GM19395 (cell line): Measurements from ENCODE around the gene ATG7.
"Not testable (repeated sequence)": the region's sequence is repeated elsewhere in the genome, so short reads cannot be mapped to it uniquely, and the experiment has no call there.

ENCODE experiments used
- ATAC-seq: cut with Tn5 transposase; IDR thresholded peaks from one replicate; pipeline ENCODE4 v1.9.1; 2021; ENCODE audit warnings: mild to moderate bottlenecking, moderate library complexity; ENCODE audit not compliant: unreplicated experiment

Gene ATG7

GRCh38 chr3:11348877-11349276, 76.7 kb downstream of the ATG7 start:
- not testable (repeated sequence) for ATAC-seq

GRCh38 chr3:11349446-11349845, 77.2 kb downstream of the ATG7 start:
- no peak for ATAC-seq

DNA sequence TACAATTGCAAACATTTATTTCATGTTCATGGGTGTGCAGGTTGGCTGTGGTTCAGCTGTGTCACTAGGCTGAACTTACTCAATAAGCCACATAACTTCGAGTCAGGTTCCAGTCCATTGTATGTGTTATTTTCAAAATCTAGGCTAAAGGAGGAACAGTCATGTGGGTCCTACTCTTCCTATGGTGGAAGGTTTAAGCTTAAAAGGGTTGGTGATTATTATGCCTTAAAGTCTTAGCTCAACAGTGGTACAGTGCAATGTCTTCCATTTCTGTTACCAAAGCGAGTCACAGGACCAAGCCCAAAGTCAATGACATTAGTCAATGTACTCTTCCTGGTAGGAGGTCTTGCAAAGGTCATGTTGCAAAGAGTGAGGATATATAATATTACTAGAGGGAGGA, 78.2 kb downstream of the ATG7 start:
- no peak for ATAC-seq

GRCh38 chr3:11351451-11351850, 79.3 kb downstream of the ATG7 start:
- ATAC-seq, result no peak

DNA sequence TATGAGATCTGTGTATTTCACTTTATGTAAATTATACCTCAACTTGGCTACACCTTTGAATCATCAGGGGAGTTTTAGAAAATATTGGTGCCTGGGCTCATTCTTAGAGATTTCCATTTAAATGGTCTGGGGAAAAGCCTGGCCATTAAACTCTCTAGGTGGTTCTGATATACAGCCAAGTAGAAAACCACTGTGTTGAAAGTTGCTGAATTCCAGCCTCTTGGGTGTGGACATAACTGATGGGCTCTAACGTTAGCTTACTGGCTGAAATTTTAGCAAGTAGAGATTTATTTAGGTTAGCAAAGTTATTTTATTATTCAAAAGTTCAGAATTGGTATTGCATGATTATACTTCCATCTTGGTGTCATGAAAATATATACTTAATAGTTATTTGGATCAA, 84.1 kb downstream of the ATG7 start:
- no peak for ATAC-seq

GRCh38 chr3:11362600-11362999, 90.4 kb downstream of the ATG7 start:
- ATAC-seq, result no peak

DNA sequence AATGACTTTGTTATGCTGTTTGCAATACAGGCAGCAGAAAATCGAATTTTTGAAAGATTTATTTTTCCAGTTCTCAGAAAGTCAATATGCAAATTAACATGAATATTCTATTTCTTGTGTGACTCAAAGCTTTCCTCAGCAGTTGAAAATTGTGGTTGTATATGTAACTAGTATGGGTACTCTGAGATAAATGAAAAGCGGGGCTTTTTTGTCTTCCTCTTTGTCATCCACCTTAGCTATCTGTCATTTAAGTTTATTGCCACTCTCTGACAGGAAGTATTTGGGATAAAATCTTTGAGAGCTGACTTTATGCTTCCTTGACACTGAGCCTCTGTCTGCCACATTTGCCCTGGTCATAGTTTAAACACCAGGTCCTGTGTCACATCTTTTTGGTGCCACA, 91.5 kb downstream of the ATG7 start:
- ATAC-seq, result no peak

- ATAC-seq, result no peak
Observed at GRCh38 chr3:11364181-11364580, 92.0 kb downstream of the ATG7 start.

- no peak for ATAC-seq
Observed at GRCh38 chr3:11367143-11367693, 95.0 kb downstream of the ATG7 start.

DNA sequence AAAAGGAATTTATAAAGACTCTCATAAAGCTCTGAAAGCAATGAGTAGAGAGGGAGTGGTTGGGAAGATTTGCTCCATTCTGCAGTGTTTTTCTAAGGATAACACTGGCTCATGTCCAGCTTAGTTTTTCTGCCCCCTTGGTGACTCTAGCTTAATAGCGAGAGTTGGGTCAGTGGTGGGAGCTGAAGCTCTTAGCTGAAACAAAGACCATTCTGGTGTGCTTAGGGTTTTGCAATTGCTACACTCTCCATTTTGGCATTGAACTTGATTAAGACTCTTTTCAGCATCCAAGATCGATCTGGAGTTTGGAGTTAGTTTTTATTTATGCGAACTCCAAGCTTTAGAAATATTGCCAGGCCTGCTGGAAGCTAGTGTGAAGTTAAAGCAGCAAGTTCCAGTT, 98.0 kb downstream of the ATG7 start:
- no peak for ATAC-seq

- ATAC-seq, result no peak
Observed at GRCh38 chr3:11370966-11371365, 98.8 kb downstream of the ATG7 start.

DNA sequence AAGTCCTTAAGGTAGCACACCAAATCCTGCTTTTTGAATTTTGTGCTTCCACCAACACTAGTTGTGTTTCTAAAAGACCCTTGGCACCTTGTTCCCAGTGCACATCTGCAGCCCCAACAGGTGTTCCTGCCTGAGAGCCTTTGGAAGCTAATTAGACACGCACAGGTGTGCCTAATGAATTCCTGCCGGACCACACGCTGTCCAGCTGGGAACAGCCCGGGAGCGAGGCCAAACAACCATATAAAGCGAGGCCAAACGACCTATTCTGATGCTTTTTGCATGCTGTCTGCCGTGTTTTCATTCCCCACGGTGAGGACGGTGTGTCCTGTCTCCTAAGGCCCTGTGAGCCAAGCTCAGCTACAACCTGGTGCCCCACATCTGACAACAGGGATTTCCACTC, 99.5 kb downstream of the ATG7 start:
- ATAC-seq, result no peak

DNA sequence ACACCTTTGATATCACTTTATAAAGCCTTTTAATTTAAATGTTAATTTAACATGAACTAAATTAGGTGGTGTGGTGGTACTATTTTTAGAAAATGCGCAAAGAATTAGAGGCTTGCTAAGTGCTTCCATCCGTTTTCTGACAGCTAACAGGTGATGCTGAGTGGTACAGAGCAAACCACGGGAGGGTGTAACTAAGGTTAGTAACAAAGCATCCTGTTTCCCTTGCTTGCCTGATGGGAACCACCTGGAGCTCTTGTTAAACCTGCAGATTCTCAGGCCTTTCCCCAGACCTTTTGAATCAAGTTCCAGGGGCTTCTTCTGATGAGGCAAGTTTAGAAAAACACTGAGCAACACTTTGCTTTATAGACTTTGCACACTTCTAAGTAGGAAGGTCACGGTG, 101.0 kb downstream of the ATG7 start:
- ATAC-seq, result no peak

DNA sequence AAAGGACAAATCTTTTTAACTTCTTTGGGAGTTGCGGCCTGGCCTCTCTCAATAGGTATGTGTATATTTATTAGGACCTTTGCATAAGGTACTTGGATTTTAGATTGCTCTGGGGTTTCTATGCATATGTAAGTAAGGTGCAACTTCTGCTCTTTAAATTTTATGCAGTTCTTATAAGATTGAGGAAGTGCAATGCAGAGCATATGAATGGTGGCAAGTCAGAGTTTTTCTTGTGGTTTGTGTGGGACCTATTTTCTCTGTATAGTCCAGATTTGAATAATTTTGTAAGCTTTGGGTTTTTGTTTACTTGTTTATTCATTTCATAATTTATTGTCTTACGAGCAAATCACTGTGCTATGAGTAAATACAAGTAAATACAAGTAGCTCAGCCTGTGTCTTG, 101.5 kb downstream of the ATG7 start:
- ATAC-seq, result no peak

DNA sequence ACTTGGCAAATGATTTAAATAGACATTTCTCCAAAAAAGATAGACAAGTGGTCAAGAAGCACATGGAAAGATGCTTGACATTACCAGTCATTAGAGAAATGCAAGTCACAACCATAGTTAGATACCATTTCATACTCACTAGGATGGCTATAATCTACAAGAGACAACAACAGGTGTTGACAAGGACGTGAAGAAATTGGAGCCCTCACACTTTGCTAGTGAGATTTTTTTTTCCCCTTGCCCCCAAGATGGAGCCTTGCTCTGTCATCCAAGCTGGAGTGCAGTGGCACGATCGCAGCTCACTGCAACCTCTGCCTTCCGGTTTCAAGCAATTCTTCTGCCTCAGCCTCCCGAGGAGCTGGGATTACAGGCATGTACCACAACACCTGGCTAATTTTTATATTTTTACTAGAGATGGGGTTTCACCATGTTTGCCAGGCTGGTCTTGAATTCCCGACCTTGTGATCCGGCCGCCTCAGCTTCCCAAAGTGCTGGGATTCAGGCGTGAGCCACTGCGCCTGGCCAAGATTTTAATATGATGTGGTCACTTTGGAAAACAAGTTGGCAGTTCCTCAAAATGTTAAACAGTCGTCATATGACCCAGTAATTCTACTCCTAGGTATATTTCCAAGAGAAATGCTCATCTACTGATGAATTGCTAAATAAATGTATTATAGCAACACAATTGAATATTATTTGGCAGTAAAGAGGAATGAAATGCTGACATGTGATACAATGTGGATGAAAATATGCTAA, 103.3 kb downstream of the ATG7 start:
- ATAC-seq, result no peak

DNA sequence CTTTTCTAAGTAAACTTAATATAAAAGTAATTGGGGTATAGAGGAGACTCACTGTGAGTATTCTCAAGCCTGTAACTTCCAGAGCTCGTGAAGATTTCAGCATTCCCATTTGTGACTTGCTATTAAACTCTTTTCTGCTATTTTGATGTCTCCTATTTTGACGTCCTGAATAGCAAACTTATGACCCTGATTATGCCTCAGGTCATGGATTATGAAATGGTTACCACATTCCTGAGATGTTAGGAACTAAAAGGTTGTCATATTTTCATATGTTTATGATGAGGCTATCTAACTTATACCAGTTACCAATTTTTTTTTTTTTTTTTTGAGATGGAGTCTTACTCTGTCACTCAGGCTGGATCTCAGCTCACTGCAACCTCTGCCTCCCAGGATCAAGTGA, 105.5 kb downstream of the ATG7 start:
- no peak for ATAC-seq

DNA sequence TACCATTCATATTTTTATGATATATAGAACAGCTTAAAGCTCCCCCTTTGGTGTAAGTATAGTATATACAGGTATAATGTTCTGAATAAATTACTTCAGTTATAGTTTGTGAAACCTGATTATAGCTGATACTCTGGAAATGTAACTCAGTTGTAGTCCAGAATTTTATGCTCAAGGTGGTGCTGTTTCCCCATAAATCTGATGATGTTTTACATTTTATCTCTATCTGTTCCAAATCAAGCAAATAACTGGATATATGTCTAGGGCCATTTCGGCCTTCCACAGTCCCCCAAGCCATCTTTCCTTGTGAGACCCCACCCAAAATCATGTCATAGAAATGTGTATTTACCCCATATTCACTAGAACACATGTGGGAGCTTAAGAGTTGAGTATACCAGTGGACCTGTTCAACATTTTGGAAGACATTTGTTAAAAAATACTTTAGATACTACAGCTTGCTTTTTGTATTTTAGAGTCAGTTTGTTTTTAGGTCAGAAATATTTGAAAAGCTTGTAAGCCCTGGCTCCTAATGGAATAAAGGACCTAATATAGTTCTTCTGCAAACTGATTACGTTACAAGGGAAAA, 107.1 kb downstream of the ATG7 start:
- ATAC-seq, result no peak

GRCh38 chr3:11379824-11380701, 107.9 kb downstream of the ATG7 start:
- no peak for ATAC-seq

- ATAC-seq, result no peak
Observed at GRCh38 chr3:11381141-11381540, 108.9 kb downstream of the ATG7 start.

DNA sequence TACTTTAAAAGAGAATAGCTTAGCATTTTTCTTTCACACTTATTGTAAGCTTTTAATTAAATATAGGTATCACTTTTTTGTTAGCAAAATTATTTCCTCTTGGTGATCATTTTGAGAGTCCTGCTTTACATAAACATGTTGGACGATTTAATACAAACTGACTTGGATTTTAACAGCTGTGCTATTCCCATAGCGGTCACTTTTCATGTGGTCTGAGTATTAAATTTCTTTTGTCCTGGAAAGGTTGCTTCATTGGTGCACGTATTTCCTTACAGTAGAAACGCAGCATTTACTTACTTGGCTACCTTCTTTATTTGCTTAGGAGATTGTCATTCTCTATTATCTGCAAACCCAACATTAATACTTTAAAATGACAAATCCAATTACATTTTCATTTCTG, 109.4 kb downstream of the ATG7 start:
- ATAC-seq, result no peak

GRCh38 chr3:11382146-11382745, 110.0 kb downstream of the ATG7 start:
- ATAC-seq, result no peak
